PFSK-1 (cell line): Measurements from ENCODE around the gene CCDC183.

Experiments used
- FOXP2 ChIP-seq: optimal IDR thresholded peaks from 2 replicates; pipeline ENCODE3; 2011; ENCODE audit warnings: borderline replicate concordance, control low read depth, inconsistent platforms; ENCODE audit not compliant: insufficient read depth; ENCODE audit errors: extremely low read length, extremely low read depth
- POLR2AphosphoS5 ChIP-seq: IDR thresholded peaks from 2 replicates; pipeline ENCODE4 v1.6.1; 2012; ENCODE audit warnings: low read depth, mild to moderate bottlenecking, control low read depth, low read length, moderate library complexity
- REST ChIP-seq, 2 experiments: IDR thresholded peaks; 2 replicates each; pipeline versions ENCODE4 v1.6.1 to v1.8.0; 2011 to 2012; ENCODE audit warnings: low read depth in 2 of 2, low read length in 2 of 2, control low read depth in 1 of 2, inconsistent platforms in 1 of 2, mild to moderate bottlenecking in 1 of 2, moderate library complexity in 1 of 2; ENCODE audit not compliant: insufficient read depth in 1 of 2
- SIN3A ChIP-seq: IDR thresholded peaks from 2 replicates; pipeline ENCODE4 v1.6.1; 2012; ENCODE audit warnings: mild to moderate bottlenecking, low read length, moderate library complexity, borderline replicate concordance; ENCODE audit not compliant: insufficient read depth
- TAF1 ChIP-seq: IDR thresholded peaks from 2 replicates; pipeline ENCODE4 v1.6.1; 2012; ENCODE audit warnings: low read length, control low read depth, borderline replicate concordance; ENCODE audit not compliant: insufficient read depth

The CCDC183 gene

GRCh38 chr9:136829412-136829811 is 33.3 kb downstream of the CCDC183 start:
- no peak for TF ChIP-seq SIN3A
- no peak for TF ChIP-seq POLR2AphosphoS5
- no peak for TF ChIP-seq REST (IDR thresholded peaks at IDR 0.05; ENCODE audit: insufficient read depth in 1 of 2, low read depth in 2 of 2, low read length in 2 of 2)
- no peak for TF ChIP-seq TAF1
- no peak for TF ChIP-seq FOXP2

- TF ChIP-seq REST (IDR thresholded peaks at IDR 0.05; ENCODE audit: insufficient read depth in 1 of 2, low read depth in 2 of 2, low read length in 2 of 2) (no peak), FOXP2 (no peak), POLR2AphosphoS5 (no peak), SIN3A (no peak), TAF1 (no peak)
Measured at GRCh38 chr9:136829981-136830885, 34.1 kb downstream of the CCDC183 start.

GRCh38 chr9:136831002-136831719 is 35.0 kb downstream of the CCDC183 start:
- no peak for TF ChIP-seq FOXP2
- TF ChIP-seq POLR2AphosphoS5: no peak
- no peak for TF ChIP-seq SIN3A
- TF ChIP-seq TAF1: no peak
- TF ChIP-seq REST (IDR thresholded peaks at IDR 0.05; ENCODE audit: insufficient read depth in 1 of 2, low read depth in 2 of 2, low read length in 2 of 2): no peak

- no peak for TF ChIP-seq TAF1
- TF ChIP-seq REST (IDR thresholded peaks at IDR 0.05; ENCODE audit: insufficient read depth in 1 of 2, low read depth in 2 of 2, low read length in 2 of 2): no peak
- TF ChIP-seq FOXP2: no peak
- no peak for TF ChIP-seq SIN3A
- no peak for TF ChIP-seq POLR2AphosphoS5
Measured at GRCh38 chr9:136831720-136832104, 35.6 kb downstream of the CCDC183 start.
